GM18526 (cell line): ENCODE data around the gene ZNF467.

Experiments used
- POLR2A ChIP-seq: IDR thresholded peaks from 3 replicates; pipeline ENCODE4 v1.6.1; 2011; ENCODE audit not compliant: insufficient read length; ENCODE audit errors: extremely low read depth

The ZNF467 gene

GRCh38 chr7:149781921-149782320, 8.5 kb upstream of the ZNF467 start:
- TF ChIP-seq POLR2A: no peak

DNA sequence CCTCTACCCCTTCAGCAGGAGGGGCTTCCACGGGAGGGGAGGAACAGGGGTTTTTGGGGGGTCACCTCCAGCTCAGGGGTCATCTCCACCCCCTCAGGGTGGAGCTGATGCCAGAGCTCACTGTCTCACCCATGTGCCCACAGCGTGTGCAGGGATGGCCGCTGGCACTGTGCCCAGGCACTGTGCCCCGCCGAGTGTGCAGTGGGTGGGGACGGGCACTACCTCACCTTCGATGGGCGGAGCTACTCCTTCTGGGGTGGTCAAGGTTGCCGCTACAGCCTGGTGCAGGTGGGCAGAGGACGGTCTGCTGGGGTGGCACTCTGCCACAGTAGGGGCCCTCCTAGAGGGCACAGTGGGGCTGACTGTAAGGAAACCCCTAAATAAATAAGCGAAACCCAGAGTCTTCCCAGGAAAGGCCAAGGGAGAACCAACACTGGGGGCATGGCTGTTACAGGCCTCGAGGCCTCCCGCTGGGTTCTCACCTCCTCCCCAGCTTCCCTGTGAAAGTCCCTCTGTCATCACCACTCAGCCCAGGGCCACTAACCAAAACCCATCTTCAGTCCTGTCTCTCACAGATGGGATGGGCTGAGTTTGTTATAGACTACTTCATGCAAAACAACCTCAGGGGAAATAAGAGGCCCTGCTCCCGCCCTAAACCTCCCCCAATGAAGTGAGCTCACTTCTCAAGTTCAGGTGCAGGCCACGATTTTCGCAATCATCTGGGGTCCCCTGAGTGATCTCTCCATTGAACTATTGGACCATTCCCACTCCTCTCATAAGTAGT, 7.4 kb upstream of the ZNF467 start:
- TF ChIP-seq POLR2A: no peak

GRCh38 chr7:149780056-149780455, 6.7 kb upstream of the ZNF467 start:
- TF ChIP-seq POLR2A: no peak

DNA sequence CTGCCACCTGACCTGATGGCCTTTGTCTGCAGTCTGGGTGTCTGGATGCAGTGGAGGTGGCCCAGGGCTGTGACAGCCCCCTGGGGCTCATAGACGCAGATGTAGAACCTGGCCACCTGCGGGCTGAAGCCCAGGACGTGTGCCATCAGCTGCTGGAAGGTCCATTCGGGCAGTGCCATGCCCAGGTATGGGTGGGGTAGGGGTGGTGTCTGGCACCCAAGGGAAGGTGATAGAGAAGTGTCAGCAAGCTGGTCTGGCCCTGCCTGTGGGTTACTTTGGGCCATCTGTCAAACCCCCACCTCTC, 6.1 kb upstream of the ZNF467 start:
- no peak for TF ChIP-seq POLR2A

GRCh38 chr7:149778696-149779501, 5.5 kb upstream of the ZNF467 start:
- no peak for TF ChIP-seq POLR2A

DNA sequence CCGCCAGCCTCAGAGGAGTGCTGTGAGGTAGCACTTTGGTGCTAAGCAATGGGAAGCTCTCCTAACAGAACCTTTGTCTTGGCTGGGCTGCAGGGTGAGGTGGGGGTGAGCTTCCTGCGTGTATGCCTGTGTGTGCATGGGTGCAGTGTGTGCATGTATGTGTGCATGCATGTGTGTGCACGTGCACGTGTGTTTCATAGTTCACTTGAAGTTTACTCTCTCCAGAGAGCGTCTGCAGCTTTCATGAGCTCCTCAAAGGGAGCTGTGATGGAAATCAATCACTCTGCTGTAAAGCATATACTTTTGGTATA, 4.9 kb upstream of the ZNF467 start:
- no peak for TF ChIP-seq POLR2A

- TF ChIP-seq POLR2A: no peak
Observed at GRCh38 chr7:149777551-149778326, 4.4 kb upstream of the ZNF467 start.

- TF ChIP-seq POLR2A: no peak
Observed at GRCh38 chr7:149776848-149777407, 3.5 kb upstream of the ZNF467 start.

GRCh38 chr7:149776289-149776688, 2.9 kb upstream of the ZNF467 start:
- TF ChIP-seq POLR2A: no peak

DNA sequence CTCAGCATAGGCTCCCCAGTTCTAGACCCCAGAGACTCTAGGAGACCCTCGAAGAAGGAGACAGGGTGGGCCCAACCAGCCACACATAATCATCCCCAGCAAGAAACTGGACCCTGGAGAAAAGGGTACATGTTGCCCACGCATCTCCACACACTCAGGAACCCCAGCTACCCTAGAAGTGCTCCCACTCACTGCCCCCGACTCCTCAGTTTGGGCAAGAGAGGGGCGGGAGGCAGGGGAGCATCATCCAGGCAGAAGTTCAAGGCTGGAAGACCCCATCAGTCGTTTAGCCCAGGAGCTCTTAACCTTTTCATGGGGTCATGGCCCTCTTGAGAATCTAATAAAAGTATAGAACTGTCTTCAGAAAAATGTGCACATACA, 1.8 kb upstream of the ZNF467 start:
- TF ChIP-seq POLR2A: no peak

- no peak for TF ChIP-seq POLR2A
Observed at GRCh38 chr7:149774237-149775175, 1.1 kb upstream of the ZNF467 start.

DNA sequence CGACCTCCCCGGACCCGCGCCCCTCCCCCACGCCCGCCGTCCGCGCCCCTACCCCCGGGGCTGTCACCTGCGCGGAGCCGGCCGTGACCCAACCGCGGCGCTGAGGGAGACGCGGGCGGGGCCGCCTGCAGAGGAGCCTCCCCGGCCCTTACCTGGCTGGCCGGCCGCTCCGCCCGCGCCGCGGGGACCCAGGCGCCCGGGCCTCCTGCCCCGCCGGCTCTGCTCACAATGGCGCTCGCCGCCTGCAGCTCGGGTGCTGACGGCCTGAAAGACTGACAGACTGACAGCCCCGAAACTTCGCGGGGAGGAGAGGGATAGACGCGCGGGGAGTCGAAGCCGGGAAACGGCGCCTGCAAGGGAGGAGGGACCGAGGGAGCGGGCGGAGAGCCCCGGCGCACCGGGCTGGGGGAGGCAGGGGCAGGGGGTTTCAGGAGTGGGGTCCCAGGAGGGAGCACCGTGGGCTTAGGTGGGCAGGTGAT, 393 bp downstream of the ZNF467 start:
- no peak for TF ChIP-seq POLR2A

- no peak for TF ChIP-seq POLR2A
Observed at GRCh38 chr7:149772241-149772955, 990 bp downstream of the ZNF467 start.

DNA sequence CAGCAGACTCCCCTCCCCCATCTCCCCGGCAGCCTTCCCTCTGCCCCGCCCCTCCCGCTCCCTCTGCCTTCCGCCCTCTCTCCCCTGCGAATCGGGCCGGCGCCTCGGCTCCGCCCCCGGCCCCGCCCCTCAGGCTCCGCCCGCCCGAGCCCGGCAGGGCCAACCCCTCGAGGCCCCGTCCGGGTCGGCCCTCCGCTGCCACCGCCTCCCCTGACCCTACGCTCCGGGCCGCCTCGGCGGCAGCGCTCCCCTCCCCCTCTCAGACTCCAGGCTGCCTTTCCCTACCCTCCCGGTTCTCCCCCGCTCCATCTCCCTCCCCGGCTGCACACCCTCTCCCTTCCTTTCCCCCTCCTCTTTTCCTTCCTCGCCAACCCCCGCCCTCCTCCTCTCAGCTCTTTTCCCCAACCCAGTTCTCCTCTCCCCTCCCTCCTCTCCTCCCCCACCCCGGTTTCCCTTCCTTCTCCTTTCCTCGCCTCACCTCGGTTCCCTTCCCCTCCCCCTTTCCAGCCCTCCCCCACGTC, 1.6 kb downstream of the ZNF467 start:
- peak; percentile 28 for TF ChIP-seq POLR2A
